ENCODE data around the gene DNPH1. TPM values are rescaled to one million over a fixed set of nuclear protein-coding genes. Genes with fewer than 3 reads are reported as not detected.
A peak's percentile ranks its signal among the peaks of the same experiment; 100 is the strongest.

DNPH1 gene
- total and polyA plus RNA-seq, 2 donors, result 18.2 to 108 TPM

- 3% methylated on average over 44 of the region's 44 CpGs for WGBS
- Histone ChIP-seq H3K4me1 (ENCODE audit: insufficient read depth) (no peaks in the 10 kb centered on the region), H3K27ac (ENCODE audit: low read depth) (no peak overlapping the region), H3K36me3 (ENCODE audit: insufficient read depth) (no peaks in the 10 kb centered on the region), H3K4me3 (ENCODE audit: low read depth, low read length) (peak overlapping the region; percentile 23)
- no peak for DNase-seq (ENCODE audit: extremely low spot score)
Observed at GRCh38 chr6:43269273-43270007, 40.2 kb upstream of the DNPH1 start.

- DNase-seq (ENCODE audit: extremely low spot score), result no peak
- Histone ChIP-seq H3K4me3 (ENCODE audit: low read depth, low read length) (no peak overlapping the region), H3K4me1 (ENCODE audit: insufficient read depth) (no peaks in the 10 kb centered on the region), H3K36me3 (ENCODE audit: insufficient read depth) (no peaks in the 10 kb centered on the region), H3K27ac (ENCODE audit: low read depth) (no peak overlapping the region)
- 54% methylated on average over 10 of the region's 10 CpGs for WGBS
Observed at GRCh38 chr6:43268782-43269272, 39.5 kb upstream of the DNPH1 start.

GRCh38 chr6:43268355-43268700 lies 39.0 kb upstream of the DNPH1 start:
- 46% methylated on average over 3 of the region's 3 CpGs for WGBS
- H3K27ac ChIP-seq (ENCODE audit: low read depth), result no peak overlapping the region
- no peak overlapping the region for H3K4me3 ChIP-seq (ENCODE audit: low read depth, low read length)
- no peaks in the 10 kb centered on the region for H3K4me1 ChIP-seq (ENCODE audit: insufficient read depth)
- H3K36me3 ChIP-seq (ENCODE audit: insufficient read depth), result no peaks in the 10 kb centered on the region
- no peak for DNase-seq (ENCODE audit: extremely low spot score)

- no peaks in the 10 kb centered on the region for H3K4me1 ChIP-seq (ENCODE audit: insufficient read depth)
- DNase-seq (ENCODE audit: extremely low spot score), result no peak
- H3K36me3 ChIP-seq (ENCODE audit: insufficient read depth), result no peaks in the 10 kb centered on the region
- no peak overlapping the region for H3K4me3 ChIP-seq (ENCODE audit: low read depth, low read length)
- no peak overlapping the region for H3K27ac ChIP-seq (ENCODE audit: low read depth)
- 59% methylated on average over 7 of the region's 7 CpGs for WGBS
Observed at GRCh38 chr6:43267619-43268354, 38.5 kb upstream of the DNPH1 start.

GRCh38 chr6:43265564-43265963 lies 36.3 kb upstream of the DNPH1 start:
- no peak for DNase-seq (ENCODE audit: extremely low spot score)
- Histone ChIP-seq H3K4me3 (ENCODE audit: low read depth, low read length) (no peak overlapping the region), H3K27ac (ENCODE audit: low read depth) (no peak overlapping the region), H3K36me3 (ENCODE audit: insufficient read depth) (no peaks in the 10 kb centered on the region), H3K4me1 (ENCODE audit: insufficient read depth) (no peaks in the 10 kb centered on the region)
- WGBS, result 88% methylated on average over 6 of the region's 6 CpGs

GRCh38 chr6:43264599-43265145 lies 35.4 kb upstream of the DNPH1 start:
- no peaks in the 10 kb centered on the region for H3K4me1 ChIP-seq (ENCODE audit: insufficient read depth)
- H3K36me3 ChIP-seq (ENCODE audit: insufficient read depth), result no peaks in the 10 kb centered on the region
- no peak overlapping the region for H3K27ac ChIP-seq (ENCODE audit: low read depth)
- no peak for DNase-seq (ENCODE audit: extremely low spot score)
- no peak overlapping the region for H3K4me3 ChIP-seq (ENCODE audit: low read depth, low read length)
- 85% methylated on average over 5 of the region's 5 CpGs for WGBS

GRCh38 chr6:43263314-43264178 lies 34.3 kb upstream of the DNPH1 start:
- Histone ChIP-seq H3K4me1 (ENCODE audit: insufficient read depth) (no peaks in the 10 kb centered on the region), H3K36me3 (ENCODE audit: insufficient read depth) (no peaks in the 10 kb centered on the region), H3K4me3 (ENCODE audit: low read depth, low read length) (no peak overlapping the region), H3K27ac (ENCODE audit: low read depth) (no peak overlapping the region)
- WGBS, result 53% methylated on average over 12 of the region's 12 CpGs
- no peak for DNase-seq (ENCODE audit: extremely low spot score)

GRCh38 chr6:43262780-43263313 lies 33.6 kb upstream of the DNPH1 start:
- no peak overlapping the region for H3K4me3 ChIP-seq (ENCODE audit: low read depth, low read length)
- H3K27ac ChIP-seq (ENCODE audit: low read depth), result no peak overlapping the region
- no peaks in the 10 kb centered on the region for H3K4me1 ChIP-seq (ENCODE audit: insufficient read depth)
- DNase-seq (ENCODE audit: extremely low spot score), result no peak
- no peaks in the 10 kb centered on the region for H3K36me3 ChIP-seq (ENCODE audit: insufficient read depth)
- WGBS, result 90% methylated on average over 39 of the region's 39 CpGs

- H3K4me3 ChIP-seq (ENCODE audit: low read depth, low read length), result no peak overlapping the region
- H3K36me3 ChIP-seq (ENCODE audit: insufficient read depth), result no peaks in the 10 kb centered on the region
- no peak overlapping the region for H3K27ac ChIP-seq (ENCODE audit: low read depth)
- no peak for DNase-seq (ENCODE audit: extremely low spot score)
- H3K4me1 ChIP-seq (ENCODE audit: insufficient read depth), result no peaks in the 10 kb centered on the region
- WGBS, result 82% methylated on average over 14 of the region's 14 CpGs
Observed at GRCh38 chr6:43262000-43262779, 32.9 kb upstream of the DNPH1 start.

- Histone ChIP-seq H3K36me3 (ENCODE audit: insufficient read depth) (no peaks in the 10 kb centered on the region), H3K4me3 (ENCODE audit: low read depth, low read length) (no peak overlapping the region), H3K27ac (ENCODE audit: low read depth) (no peak overlapping the region), H3K4me1 (ENCODE audit: insufficient read depth) (no peaks in the 10 kb centered on the region)
- DNase-seq (ENCODE audit: extremely low spot score), result no peak
- WGBS, result 81% methylated on average over 5 of the region's 5 CpGs
Observed at GRCh38 chr6:43261198-43261597, 31.9 kb upstream of the DNPH1 start.

- DNase-seq (ENCODE audit: extremely low spot score), result no peak
- H3K4me3 ChIP-seq (ENCODE audit: low read depth, low read length), result no peak overlapping the region
- 73% methylated on average over 4 of the region's 4 CpGs for WGBS
- no peak overlapping the region for H3K27ac ChIP-seq (ENCODE audit: low read depth)
- no peaks in the 10 kb centered on the region for H3K36me3 ChIP-seq (ENCODE audit: insufficient read depth)
- H3K4me1 ChIP-seq (ENCODE audit: insufficient read depth), result no peaks in the 10 kb centered on the region
Observed at GRCh38 chr6:43260791-43261190, 31.5 kb upstream of the DNPH1 start.

- H3K36me3 ChIP-seq (ENCODE audit: insufficient read depth), result no peaks in the 10 kb centered on the region
- H3K4me1 ChIP-seq (ENCODE audit: insufficient read depth), result no peaks in the 10 kb centered on the region
- DNase-seq (ENCODE audit: extremely low spot score), result no peak
- H3K4me3 ChIP-seq (ENCODE audit: low read depth, low read length), result no peak overlapping the region
- 89% methylated on average over 30 of the region's 30 CpGs for WGBS
- H3K27ac ChIP-seq (ENCODE audit: low read depth), result no peak overlapping the region
Observed at GRCh38 chr6:43258807-43259686, 29.8 kb upstream of the DNPH1 start.

All from urinary bladder (tissue), 4 donors.